DMS153 treated with DMSO at 0.1 percent for 48 hours (cell line): Measurements from ENCODE around the gene PAX5.

Experiments used
- DNase-seq: peaks from one replicate; lab custom pipeline; 2025; ENCODE audit not compliant: unreplicated experiment; lab: John Stamatoyannopoulos, UW

Gene PAX5

GRCh38 chr9:36818242-36818938, 215.7 kb downstream of the PAX5 start:
- DNase-seq: no peak

DNA sequence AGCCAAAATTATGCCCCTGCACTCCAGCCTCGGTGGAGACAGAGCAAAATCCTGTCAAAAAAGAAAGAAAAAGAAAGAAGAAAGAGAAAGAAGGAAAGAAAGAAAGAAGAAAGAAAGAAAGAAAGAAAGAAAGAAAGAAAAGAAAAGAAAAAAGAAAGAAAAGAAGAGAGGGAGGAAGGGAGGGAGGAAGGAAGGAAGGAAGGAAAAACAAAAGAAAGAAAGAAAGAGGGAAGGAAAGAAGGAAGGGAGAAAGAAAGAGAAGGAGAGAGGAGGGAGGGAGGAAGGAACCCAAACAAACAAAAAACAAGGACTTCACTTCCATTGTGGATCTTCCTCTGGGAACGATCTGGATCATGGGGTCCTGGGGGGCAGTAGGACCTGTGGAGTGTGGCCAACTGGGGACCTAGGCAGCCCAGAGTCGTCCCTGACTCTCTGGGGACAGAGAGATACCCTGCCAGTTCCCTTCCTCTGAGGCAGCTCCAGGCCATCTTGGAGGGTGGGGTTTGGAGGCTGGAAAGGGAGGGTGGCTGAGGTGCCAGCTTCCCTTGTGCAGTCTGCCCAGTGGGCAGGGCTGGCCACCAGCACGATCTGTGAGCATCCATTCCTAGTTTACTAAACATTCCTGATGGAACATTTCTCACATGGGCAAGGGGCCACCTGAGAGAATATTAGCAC, 216.8 kb downstream of the PAX5 start:
- DNase-seq: no peak

DNA sequence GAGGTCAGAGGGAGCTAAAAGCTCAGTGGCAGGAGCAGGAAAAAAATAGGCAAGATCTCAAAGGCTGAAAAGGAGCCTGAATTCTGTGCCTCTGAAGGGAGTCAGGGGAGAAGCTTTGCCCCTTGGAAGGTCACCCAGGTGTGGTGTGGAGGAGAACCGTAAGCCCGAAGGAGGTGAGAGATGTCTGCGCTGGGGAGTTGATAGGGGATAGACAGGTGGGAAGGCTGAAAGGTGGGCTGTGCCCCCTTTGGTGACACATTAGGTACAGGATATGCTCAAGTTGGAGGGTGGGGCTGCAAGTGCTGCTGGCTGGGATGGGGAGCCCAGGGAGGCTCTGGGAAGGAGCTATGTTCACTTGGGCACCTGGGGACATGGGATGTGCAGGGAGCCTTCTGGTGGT, 217.7 kb downstream of the PAX5 start:
- no peak for DNase-seq

DNA sequence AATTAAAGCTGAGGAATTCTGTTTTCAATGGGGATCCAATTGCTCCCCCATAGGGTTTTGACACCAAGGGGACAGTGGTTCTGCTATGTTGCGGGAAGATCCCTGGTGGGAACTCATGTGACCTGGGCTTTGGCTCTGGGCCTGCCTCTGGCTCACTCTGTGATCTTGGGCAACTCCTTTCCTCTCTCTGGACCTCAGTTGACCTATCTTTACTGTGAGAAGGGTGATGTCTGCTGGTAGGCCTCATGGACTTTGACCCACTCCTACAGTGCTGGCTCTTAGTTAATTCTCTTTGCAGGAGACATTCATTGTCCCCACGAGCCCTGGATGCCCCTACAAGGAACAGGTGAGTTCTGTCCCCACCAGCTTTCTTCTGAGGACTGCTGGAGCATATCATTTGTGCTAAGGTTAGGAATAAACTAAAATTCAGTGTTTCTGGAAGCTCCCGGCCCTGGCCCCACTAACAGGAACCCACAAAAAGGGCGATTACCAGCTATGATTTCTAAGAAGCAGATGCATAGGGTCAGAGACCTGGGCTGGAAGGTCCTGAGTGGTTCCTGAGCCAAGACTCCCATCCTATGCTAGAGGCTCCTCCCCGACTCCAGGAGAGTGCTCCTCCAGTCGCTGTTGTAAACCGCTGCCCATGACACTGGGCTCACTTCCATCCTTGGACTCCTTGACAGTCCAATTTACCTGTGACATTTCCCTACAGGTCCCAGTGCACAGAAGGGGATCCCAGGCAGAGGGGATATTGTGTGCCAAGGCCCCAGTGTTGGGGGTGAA, 218.3 kb downstream of the PAX5 start:
- no peak for DNase-seq

- DNase-seq: no peak
Observed at GRCh38 chr9:36815023-36815422, 219.0 kb downstream of the PAX5 start.

GRCh38 chr9:36813154-36813553, 220.9 kb downstream of the PAX5 start:
- DNase-seq: no peak

DNA sequence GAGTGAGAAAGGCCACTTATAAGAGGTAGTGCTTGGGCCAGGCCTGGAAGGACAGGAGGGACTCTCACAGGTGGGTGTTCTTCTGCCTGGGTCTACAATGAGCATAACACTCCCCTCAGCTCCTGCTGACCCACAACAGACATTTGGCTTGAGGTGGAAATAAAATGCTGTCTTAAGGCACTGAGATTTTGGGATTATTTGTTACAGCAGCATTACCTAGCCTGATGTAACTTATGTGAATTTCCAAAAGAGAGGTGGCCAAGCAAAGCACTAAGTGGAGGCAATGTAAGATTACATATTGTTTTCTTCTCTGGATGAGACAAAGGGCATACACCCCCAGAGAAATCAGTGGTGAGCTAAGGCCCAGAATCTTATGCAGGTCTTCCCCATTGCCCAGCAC, 221.5 kb downstream of the PAX5 start:
- no peak for DNase-seq

DNA sequence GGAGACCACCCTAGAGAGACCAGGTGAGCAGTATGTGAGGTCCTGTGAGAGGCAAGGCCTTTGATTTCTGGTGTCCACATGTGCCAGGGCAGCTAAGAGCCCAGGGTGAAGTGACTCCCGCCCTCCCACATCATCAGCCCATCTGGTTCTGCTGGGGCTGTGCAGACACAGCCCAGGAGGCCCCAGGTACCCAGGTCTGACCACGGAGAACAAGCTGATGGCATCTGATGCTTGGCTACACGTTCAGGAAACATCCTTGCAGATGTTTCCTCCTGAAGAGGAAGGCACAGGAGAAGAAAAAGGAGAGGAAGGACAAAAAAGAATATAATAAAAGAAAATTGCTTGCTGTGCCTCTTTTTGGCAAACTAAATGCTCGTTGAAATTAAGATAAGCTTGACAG, 225.8 kb downstream of the PAX5 start:
- no peak for DNase-seq

- no peak for DNase-seq
Observed at GRCh38 chr9:36803961-36804360, 230.1 kb downstream of the PAX5 start.

- DNase-seq: no peak
Observed at GRCh38 chr9:36802201-36802920, 231.7 kb downstream of the PAX5 start.

DNA sequence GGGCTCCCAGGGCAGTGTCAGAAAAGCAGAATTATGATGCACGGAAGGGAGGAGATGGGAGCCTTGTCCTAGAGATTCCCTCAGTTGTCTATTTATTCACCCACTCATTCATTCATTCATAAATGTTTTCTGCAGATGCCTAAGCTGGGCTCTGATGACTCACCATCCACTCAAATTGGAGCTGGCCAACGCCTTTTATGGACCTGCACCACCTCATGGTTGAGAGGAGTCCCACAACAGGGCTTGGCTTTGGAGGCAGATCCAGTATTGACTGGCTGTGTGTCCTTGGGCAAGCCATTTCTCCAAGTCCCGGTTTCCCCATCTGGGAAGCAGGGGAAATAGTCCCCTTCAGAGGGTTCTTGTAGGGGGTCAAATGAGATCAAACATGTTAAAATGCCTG, 233.6 kb downstream of the PAX5 start:
- DNase-seq: no peak

GRCh38 chr9:36798350-36799065, 235.6 kb downstream of the PAX5 start:
- DNase-seq: peak; percentile 40

DNA sequence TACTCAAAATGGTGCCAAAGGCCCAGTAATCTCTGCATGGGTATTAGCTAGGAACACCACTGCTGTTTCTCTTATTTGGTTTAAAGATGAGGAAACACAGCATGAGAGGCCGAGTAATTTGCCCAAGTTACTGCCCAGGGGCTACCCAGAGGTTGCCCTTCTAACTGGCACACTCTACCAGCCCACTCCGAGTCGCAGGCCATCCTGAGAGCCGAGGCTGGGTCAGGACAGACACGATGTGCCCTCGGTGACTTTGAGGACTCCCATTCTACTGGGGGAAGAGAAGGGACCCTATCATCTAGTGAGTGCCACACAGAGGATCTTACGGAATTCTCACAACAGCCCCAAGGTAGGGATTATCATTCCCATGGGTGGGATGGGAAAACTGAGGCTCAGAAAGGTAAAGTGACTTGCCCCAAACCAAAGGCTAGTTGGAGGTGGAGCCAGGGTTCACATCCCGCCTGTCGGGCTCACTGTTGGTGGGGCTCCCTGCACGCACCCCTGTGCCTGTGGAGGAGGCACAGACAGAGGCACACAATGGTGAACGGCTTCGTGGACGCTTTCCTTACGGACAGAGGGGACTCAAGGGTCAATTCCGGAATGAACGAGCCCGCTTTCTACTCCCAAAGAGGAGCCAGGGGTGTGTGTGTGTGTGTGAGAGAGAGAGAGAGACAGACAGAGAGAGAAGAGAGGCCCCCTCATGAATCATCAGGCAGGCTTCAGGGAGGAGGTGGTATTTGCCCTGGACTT, 236.4 kb downstream of the PAX5 start:
- DNase-seq: no peak

DNA sequence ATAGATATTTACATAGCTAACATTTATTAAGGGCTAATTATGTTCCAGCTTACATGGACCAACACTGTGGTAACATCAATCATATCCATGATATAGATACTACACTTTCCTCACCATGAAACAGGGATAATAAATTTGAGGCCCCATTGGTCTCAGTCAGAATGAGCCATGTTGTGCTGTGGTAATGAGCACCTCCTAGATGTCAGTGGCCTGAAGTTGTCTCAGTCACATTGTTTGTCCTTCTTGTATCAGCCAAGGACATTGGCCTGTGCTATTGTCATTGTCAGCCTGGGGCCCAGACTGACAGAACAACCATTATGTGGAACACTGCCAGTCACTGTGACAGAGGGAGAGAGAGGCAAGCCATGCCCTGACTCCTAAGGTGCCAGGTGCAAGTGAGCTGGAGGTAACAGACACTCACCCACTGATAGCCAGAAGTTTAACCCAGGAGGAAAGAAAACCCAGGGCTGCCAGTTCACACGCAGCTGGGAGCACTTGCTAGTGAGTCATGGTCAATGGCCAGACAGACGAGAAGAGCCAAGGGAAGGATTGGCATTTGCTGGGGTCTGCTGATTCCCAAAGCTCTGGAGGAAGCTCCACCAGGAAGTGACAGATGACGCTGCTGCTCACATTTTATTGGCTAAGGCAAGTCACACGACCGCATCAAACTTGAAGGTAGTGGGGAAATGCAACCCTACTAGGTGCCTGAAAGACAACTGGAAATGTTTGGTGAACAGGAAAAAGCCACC, 237.2 kb downstream of the PAX5 start:
- no peak for DNase-seq

- DNase-seq: no peak
Observed at GRCh38 chr9:36794461-36794860, 239.6 kb downstream of the PAX5 start.

- no peak for DNase-seq
Observed at GRCh38 chr9:36793277-36793676, 240.8 kb downstream of the PAX5 start.

GRCh38 chr9:36791222-36791950, 242.7 kb downstream of the PAX5 start:
- no peak for DNase-seq

- DNase-seq: no peak
Observed at GRCh38 chr9:36789886-36790285, 244.2 kb downstream of the PAX5 start.

DNA sequence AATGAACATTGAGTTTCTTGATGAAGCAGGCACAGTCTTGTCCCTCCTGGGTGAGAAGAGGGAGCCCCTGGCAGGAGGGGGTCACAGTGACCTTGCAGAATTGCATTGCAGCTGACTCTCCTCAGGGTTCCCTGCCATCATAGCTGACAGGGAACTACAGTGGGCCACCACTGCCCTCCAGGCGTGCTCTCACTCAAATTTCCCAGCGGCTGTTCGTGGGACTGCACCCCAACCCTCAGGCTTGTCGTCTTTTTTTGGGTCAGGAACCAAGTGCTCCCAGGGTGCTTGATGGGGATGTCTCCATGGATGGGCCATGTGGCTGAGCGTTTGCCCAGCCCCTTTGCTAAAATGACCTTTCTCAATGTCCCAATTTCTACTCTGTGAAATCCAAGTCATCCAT, 245.5 kb downstream of the PAX5 start:
- no peak for DNase-seq
